ENCODE measurements around the gene RRAD.
A peak's percentile ranks its signal among the peaks of the same experiment; 100 is the strongest.
"Not testable (repeated sequence)": the region's sequence is repeated elsewhere in the genome, so short reads cannot be mapped to it uniquely, and the experiment has no call there.

The RRAD gene

GRCh38 chr16:66950971-66951790 is 25.8 kb upstream of the RRAD start:
- DNase-seq (ENCODE audit: low spot score): no peak

GRCh38 chr16:66950437-66950836 is 25.1 kb upstream of the RRAD start:
- no peak for DNase-seq (ENCODE audit: low spot score)

- no peak for DNase-seq (ENCODE audit: low spot score)
Measured at GRCh38 chr16:66949472-66949871, 24.1 kb upstream of the RRAD start.

GRCh38 chr16:66948837-66949225 is 23.5 kb upstream of the RRAD start:
- no peak for DNase-seq (ENCODE audit: low spot score)

GRCh38 chr16:66948134-66948836 is 22.9 kb upstream of the RRAD start:
- no peak for DNase-seq (ENCODE audit: low spot score)

- DNase-seq (ENCODE audit: low spot score): peak; percentile 84
Measured at GRCh38 chr16:66947302-66948065, 22.1 kb upstream of the RRAD start.

- DNase-seq (ENCODE audit: low spot score): no peak
Measured at GRCh38 chr16:66946974-66947301, 21.6 kb upstream of the RRAD start.

GRCh38 chr16:66946541-66946940 is 21.2 kb upstream of the RRAD start:
- no peak for DNase-seq (ENCODE audit: low spot score)

GRCh38 chr16:66945939-66946338 is 20.6 kb upstream of the RRAD start:
- DNase-seq (ENCODE audit: low spot score): no peak

- not testable (repeated sequence) for DNase-seq (ENCODE audit: low spot score)
Measured at GRCh38 chr16:66944971-66945370, 19.6 kb upstream of the RRAD start.

GRCh38 chr16:66944054-66944441 is 18.7 kb upstream of the RRAD start:
- no peak for DNase-seq (ENCODE audit: low spot score)

- no peak for DNase-seq (ENCODE audit: low spot score)
Measured at GRCh38 chr16:66943426-66944053, 18.2 kb upstream of the RRAD start.

GRCh38 chr16:66942981-66943380 is 17.6 kb upstream of the RRAD start:
- no peak for DNase-seq (ENCODE audit: low spot score)

GRCh38 chr16:66940236-66940635 is 14.9 kb upstream of the RRAD start:
- no peak for DNase-seq (ENCODE audit: low spot score)

GRCh38 chr16:66939366-66939765 is 14.0 kb upstream of the RRAD start:
- DNase-seq (ENCODE audit: low spot score): no peak

GRCh38 chr16:66937725-66938337 is 12.5 kb upstream of the RRAD start:
- DNase-seq (ENCODE audit: low spot score): no peak

GRCh38 chr16:66936889-66937554 is 11.7 kb upstream of the RRAD start:
- no peak for DNase-seq (ENCODE audit: low spot score)

- DNase-seq (ENCODE audit: low spot score): no peak
Measured at GRCh38 chr16:66936462-66936861, 11.1 kb upstream of the RRAD start.

- peak; percentile 17 for DNase-seq (ENCODE audit: low spot score)
Measured at GRCh38 chr16:66935314-66936011, 10.1 kb upstream of the RRAD start, which contains the start of gene CES2. Gene CES2, plus strand, starts transcription at chr16:66935516. Its CDS starts 120 bp downstream, at chr16:66935636.

GRCh38 chr16:66934839-66935313 is 9.5 kb upstream of the RRAD start:
- DNase-seq (ENCODE audit: low spot score): not testable (repeated sequence)

Data from COLO829 (cell line).